Colonic mucosa (tissue), 4 donors: ENCODE results near the gene CRIP2. TPM values are rescaled to one million over a fixed set of nuclear protein-coding genes. Genes with fewer than 3 reads are reported as not detected.

ENCODE experiments used
- DNase-seq: peaks from one replicate; pipeline ENCODE4 v3.0.0-alpha.2; 2020
- H3K27ac ChIP-seq: fragments of 200-600 bp; one replicate; pipeline ENCODE4 v1.8.0; 2021
- H3K27me3 ChIP-seq: fragments of 200-600 bp; one replicate; pipeline ENCODE4 v1.8.0; 2021
- H3K36me3 ChIP-seq: fragments of 200-600 bp; one replicate; pipeline ENCODE4 v1.8.0; 2021
- H3K4me1 ChIP-seq: fragments of 200-600 bp; one replicate; pipeline ENCODE4 v1.8.0; 2021; ENCODE audit warnings: mild to moderate bottlenecking
- H3K4me3 ChIP-seq: fragments of 200-600 bp; one replicate; pipeline ENCODE4 v1.8.0; 2021
- H3K9ac ChIP-seq, 2 donors: one replicate each; pipeline ENCODE4 v1.7.0; 2013; ENCODE audit warnings: control low read depth in 2 of 2, low read depth in 2 of 2, low read length in 2 of 2
- H3K9me3 ChIP-seq: fragments of 200-600 bp; one replicate; pipeline ENCODE4 v1.8.0; 2021
- CTCF ChIP-seq: fragments of 200-600 bp; IDR thresholded peaks from one replicate; pipeline ENCODE4 v1.8.0; 2022; ENCODE audit warnings: antibody characterized with exemption, mild to moderate bottlenecking
- intact Hi-C: fragments of 100-400 bp; cut with DNase I; formaldehyde crosslinking; loops from one replicate; pipeline ENCODE4 v1.14.1; 2022
- total RNA-seq, 2 donors: library from RNA; stranded (reverse); fragmentation: NEBNext Ultra II Directional in 1 of 2; extraction: Animal tissue kit (Norgen Biotek cat#: 25700) in 1 of 2; gene quantifications; one replicate each; pipeline ENCODE4 v1.2.1, GENCODE V29; 2021
- donor health status: healthy.
- donor health status: DM: no; HTN: no; CAD: no.
- donor health status: DM: no; HTN: no; CAD: no.

Gene CRIP2
- total RNA-seq, 2 donors from 2014 or later = 11.3 to 20.3 TPM

- Histone ChIP-seq H3K27me3 (peaks cover 9% of the 10 kb centered on the region), H3K9ac (no peak overlapping the region), H3K36me3 (no peaks in the 10 kb centered on the region), H3K4me3 (no peak overlapping the region), H3K27ac (no peak overlapping the region), H3K9me3 (no peaks in the 10 kb centered on the region), H3K4me1 (peaks cover 7% of the 10 kb centered on the region)
- TF ChIP-seq CTCF = no peak
- intact Hi-C loops = no loop called here
- no peak for DNase-seq
Observed at GRCh38 chr14:105469456-105470349, 4.9 kb upstream of the CRIP2 start.

- intact Hi-C loops = no loop called here
- no peak for DNase-seq
- Histone ChIP-seq H3K27me3 (peaks cover 19% of the 10 kb centered on the region), H3K36me3 (no peaks in the 10 kb centered on the region), H3K27ac (no peak overlapping the region), H3K9me3 (no peaks in the 10 kb centered on the region), H3K4me1 (peaks cover 7% of the 10 kb centered on the region), H3K4me3 (no peak overlapping the region), H3K9ac (no peak overlapping the region)
- TF ChIP-seq CTCF = no peak
Observed at GRCh38 chr14:105470350-105471296, 4.0 kb upstream of the CRIP2 start.

GRCh38 chr14:105471297-105471821 lies 3.3 kb upstream of the CRIP2 start:
- no peak overlapping the region for H3K27ac ChIP-seq
- H3K9me3 ChIP-seq = no peaks in the 10 kb centered on the region
- no peak for TF ChIP-seq CTCF
- no peaks in the 10 kb centered on the region for H3K36me3 ChIP-seq
- H3K9ac ChIP-seq = no peak overlapping the region
- H3K4me3 ChIP-seq = no peak overlapping the region
- intact Hi-C loops = no loop called here
- H3K27me3 ChIP-seq = peaks cover 26% of the 10 kb centered on the region
- no peak for DNase-seq
- peaks cover 7% of the 10 kb centered on the region for H3K4me1 ChIP-seq

GRCh38 chr14:105471823-105472485 lies 2.7 kb upstream of the CRIP2 start:
- peaks cover 7% of the 10 kb centered on the region for H3K4me1 ChIP-seq

More at GRCh38 chr14:105471823-105472485, 2.7 kb upstream of the CRIP2 start:
- H3K27me3 ChIP-seq = peaks cover 32% of the 10 kb centered on the region
- intact Hi-C loops = no loop called here
- no peaks in the 10 kb centered on the region for H3K9me3 ChIP-seq
- no peak overlapping the region for H3K4me3 ChIP-seq
- no peaks in the 10 kb centered on the region for H3K36me3 ChIP-seq
- no peak overlapping the region for H3K9ac ChIP-seq
- no peak for TF ChIP-seq CTCF
- no peak overlapping the region for H3K27ac ChIP-seq
- no peak for DNase-seq
